ENCODE results near the gene MLIP.
"Not testable (repeated sequence)": the region's sequence is repeated elsewhere in the genome, so short reads cannot be mapped to it uniquely, and the experiment has no call there.

Gene MLIP

DNA sequence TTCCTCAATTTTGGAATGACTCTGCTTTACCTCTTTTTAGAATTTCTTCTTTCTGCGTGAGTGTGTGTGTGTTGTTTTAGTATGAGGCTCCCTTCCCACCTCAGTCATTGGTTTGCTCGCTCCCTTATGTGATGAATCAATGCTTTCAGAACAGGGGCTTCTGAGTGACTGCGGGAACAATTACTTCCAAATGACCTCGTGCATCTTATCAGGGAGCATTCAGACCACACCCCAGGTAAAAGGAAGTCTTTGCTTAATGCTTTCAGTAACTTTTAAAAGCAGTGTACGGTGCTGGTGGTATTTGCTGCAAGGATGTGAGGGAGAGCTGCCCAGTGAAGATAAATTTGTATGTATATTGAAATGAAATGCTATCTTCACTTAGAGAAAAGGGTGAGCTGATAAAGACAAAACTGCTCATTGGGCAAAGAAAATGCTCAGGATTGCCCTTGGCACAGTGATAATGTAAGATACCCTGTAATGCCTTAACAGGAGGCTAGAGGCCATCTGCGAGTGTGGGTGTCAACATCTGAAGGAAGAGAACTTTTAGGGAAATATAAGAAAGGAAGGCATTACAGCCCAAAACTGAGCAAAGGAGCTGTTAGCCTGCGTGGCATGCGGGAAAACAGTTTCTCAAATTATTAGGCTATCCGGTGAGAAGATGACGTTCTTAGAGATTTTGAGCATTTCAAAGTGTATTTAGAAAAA is at the start of gene MLIP:
Gene MLIP, plus strand, starts transcription at position 103 of the 705 bp plus-strand sequence. Its CDS starts 37 bp downstream, at position 140.
- no peak for DNase-seq (ENCODE audit: low read depth in 3 of 3, low spot score in 1 of 3)

DNA sequence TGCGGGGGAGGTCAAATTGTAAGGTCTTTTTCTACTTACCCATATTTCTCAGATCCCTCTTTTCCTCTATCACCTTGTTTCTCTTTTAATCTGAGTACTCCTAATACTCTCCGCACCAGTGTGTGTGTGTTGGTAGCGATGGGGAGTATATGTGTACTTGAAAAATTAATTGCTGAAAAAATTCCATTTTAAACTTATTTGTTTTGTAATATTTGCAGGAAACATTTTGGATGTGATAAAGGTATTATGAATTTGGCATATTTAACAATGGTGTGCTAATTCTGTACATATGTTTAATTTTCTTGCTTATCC is 48.1 kb upstream of the MLIP start:
- DNase-seq (ENCODE audit: low read depth in 3 of 3, low spot score in 1 of 3), result no peak

DNA sequence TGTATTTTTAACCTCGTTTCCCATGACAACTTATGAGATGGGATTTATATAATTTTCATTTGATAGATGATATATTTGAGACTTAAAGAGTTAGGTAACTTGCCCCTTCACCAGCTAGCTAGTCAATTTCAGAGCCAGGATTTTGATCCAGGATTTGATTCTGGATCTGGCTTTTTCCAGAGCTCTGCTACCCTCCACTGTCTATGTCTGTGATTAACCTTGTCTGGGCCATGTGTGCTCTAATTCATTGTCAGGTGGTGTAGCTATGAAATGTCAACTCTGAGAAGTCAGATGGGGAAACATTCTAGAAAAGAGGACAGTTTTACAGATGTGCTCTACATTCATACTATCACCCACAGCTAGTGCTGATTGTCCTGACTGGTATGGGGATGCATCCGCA is 42.5 kb upstream of the MLIP start:
- no peak for DNase-seq (ENCODE audit: low read depth in 3 of 3, low spot score in 1 of 3)

DNA sequence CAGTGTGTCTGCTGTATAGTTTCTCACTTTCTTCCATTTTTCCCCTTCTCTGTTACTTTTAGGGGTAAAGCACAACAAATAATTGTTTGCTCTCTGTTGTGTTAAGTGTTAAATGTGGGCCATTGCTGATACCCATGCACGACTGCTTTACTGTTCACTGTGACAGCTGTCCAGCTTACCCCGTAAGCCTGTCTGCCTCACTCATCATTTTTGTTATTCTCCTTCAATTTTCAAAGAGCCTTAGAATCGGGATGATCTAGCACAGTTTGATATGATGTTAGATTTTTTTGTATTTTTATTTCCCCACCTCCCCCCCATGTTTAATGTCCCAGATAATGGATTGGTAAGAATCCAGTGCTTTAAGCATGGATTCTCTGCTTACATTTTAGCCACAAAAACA is 41.2 kb upstream of the MLIP start:
- DNase-seq (ENCODE audit: low read depth in 3 of 3, low spot score in 1 of 3), result no peak

GRCh38 chr6:54071821-54072340 is 39.4 kb upstream of the MLIP start:
- no peak for DNase-seq (ENCODE audit: low read depth in 3 of 3, low spot score in 1 of 3)

- no peak for DNase-seq (ENCODE audit: low read depth in 3 of 3, low spot score in 1 of 3)
Observed at GRCh38 chr6:54072635-54073313, 38.5 kb upstream of the MLIP start.

- DNase-seq (ENCODE audit: low read depth in 3 of 3, low spot score in 1 of 3), result no peak
Observed at GRCh38 chr6:54073487-54073886, 37.8 kb upstream of the MLIP start.

DNA sequence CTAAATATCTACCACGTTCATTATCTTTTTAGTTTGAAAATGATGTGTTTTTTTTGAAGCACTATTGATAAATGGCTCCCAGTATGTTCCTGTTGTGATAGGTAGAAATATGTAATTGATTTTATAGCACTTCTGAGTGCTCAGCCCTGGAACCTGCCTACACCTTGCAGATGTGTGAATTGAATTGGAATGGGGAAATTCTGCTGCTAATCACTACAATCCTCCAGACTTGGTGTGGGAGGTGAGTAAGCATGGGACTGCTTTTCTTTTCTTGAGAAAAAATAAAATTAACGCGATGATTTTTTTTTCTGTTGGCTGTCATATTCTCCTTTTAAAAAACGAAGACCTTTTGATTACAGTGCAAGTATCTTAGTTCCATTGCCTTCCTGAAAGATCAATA is 37.1 kb upstream of the MLIP start:
- DNase-seq (ENCODE audit: low read depth in 3 of 3, low spot score in 1 of 3), result no peak

DNA sequence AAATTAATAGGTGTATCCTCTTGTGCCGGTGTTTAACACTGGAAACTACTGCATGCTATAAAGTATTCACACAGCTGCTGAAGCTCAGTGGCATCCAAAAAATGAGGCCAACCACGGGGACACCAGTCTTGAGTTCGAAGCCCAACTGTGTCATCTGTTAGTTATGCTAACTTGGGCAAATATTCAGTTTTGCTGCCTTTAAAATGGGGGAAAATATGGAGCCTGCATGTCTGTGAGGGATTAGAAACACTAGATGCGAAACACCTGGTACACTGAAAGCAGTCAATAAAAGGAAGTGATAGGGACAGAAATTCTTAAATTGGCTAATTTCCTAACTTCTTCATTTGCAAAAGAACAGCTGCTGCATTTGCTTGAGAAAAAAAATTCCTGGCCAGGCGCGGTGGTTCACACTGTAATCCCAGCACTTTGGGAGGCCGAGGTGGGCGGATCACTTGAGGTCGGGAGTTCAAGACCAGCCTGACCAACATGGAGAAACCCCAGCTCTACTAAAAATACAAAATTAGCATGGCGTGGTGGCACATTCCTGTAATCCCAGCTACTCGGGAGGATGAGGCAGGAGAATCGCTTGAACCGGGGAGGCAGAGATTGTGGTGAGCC is 36.6 kb upstream of the MLIP start:
- DNase-seq (ENCODE audit: low read depth in 3 of 3, low spot score in 1 of 3), result no peak

DNA sequence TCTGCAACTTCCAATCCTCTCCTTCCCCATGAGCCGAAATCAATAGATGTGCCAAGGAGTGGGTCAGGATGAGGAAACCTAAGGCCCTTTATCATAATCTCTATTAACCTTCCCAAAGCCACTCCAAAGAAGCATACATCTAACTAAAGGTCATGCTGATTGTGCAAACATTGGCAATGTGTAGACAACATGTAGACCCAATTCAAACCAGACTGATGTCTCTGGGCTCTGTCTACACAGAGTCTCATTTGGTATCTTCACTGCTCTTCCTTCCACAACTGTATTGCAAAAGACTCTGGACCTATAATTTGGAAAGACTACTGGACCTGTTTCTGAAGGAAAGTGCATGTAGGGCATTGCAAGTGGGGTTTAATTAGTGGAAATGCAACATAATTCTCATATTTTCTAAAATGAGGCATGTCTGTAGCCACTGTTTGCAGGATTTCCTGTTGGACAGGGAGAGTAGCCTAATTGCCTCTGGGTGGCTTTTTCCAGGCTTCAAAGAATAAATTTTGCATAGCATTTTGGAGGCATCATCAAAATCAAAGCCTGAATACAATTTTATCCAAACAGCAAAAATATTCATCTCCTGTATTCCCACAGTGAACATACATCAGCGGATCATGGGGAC is 35.0 kb upstream of the MLIP start:
- DNase-seq (ENCODE audit: low read depth in 3 of 3, low spot score in 1 of 3), result no peak

DNA sequence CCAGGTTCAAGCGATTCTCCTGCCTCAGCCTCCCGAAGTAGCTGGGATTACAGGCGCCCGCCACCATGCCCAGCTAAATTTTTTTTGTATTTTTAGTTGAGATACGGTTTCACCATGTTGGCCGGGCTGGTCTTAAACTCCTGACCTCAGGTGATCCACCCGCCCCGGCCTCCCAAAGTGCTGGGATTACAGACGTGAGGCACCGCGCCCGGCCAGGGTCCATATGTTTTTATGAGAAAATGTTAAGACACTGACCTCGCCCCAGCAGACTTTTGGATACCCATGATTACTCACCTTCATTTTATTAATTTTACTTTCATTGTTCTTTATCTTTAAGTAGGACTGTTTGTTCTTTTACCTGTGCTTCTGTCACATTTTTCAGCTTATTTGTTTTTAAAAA is 29.7 kb upstream of the MLIP start:
- not testable (repeated sequence) for DNase-seq (ENCODE audit: low read depth in 3 of 3, low spot score in 1 of 3)

DNA sequence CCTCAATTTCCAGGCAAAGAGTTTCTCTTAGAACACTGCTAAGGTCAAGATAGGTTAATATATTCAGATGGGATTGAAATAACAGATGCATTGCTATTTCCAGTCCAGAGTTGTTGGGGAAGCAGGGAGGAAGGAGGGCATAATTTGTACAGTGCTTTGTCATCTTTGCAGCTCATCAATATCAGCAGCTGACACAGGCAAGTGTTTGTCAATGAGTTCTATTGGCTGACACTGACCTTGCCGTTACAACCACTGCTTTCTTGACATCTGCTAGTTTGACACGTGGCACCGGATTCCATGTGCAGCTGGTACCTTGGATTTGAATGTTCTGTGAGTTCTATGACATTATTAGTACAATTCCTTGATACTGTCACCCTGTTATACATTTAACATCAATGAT is 28.0 kb upstream of the MLIP start:
- DNase-seq (ENCODE audit: low read depth in 3 of 3, low spot score in 1 of 3), result no peak

GRCh38 chr6:54084231-54084630 is 27.0 kb upstream of the MLIP start:
- no peak for DNase-seq (ENCODE audit: low read depth in 3 of 3, low spot score in 1 of 3)

GRCh38 chr6:54085047-54085446 is 26.2 kb upstream of the MLIP start:
- DNase-seq (ENCODE audit: low read depth in 3 of 3, low spot score in 1 of 3), result no peak

GRCh38 chr6:54085541-54085940 is 25.7 kb upstream of the MLIP start:
- no peak for DNase-seq (ENCODE audit: low read depth in 3 of 3, low spot score in 1 of 3)

DNA sequence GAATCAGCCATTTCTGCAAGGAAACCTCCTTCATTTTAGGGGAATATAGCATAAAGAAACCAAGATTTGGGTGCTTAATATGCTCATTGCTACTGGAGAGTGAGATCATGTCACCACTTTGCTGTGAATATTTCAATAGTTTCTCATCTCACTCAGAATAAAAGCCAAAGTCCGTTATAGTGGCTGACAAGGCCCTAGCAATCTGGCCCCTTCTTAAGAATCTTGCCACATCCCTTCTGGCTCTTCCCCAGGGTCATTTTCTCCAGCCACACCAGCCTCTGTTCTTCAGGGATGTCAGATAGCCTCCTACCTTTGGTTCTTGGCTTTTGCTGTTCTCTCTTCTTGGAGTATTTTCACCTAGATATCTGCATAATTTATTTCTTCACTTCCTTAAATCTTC is 24.8 kb upstream of the MLIP start:
- DNase-seq (ENCODE audit: low read depth in 3 of 3, low spot score in 1 of 3), result no peak

DNA sequence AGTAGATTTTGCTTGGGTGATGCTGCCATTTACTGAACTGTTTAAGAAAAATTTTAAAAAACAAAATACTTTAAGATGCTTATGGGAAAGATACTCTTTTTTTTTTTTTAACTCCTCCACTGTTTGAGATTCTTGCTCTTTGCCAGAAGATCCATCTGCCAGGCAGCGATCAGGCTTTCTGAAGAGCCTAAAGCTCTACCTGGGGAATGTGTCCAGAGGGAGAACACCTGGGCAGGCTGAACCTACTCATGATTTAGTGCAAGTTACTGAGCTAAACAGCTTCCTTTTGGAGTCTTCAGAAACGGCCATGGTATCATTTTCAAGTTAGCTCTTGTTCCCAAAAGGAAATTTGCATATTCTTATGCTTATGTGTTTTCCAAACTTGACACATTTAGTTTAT is 23.5 kb upstream of the MLIP start:
- DNase-seq (ENCODE audit: low read depth in 3 of 3, low spot score in 1 of 3), result no peak

DNA sequence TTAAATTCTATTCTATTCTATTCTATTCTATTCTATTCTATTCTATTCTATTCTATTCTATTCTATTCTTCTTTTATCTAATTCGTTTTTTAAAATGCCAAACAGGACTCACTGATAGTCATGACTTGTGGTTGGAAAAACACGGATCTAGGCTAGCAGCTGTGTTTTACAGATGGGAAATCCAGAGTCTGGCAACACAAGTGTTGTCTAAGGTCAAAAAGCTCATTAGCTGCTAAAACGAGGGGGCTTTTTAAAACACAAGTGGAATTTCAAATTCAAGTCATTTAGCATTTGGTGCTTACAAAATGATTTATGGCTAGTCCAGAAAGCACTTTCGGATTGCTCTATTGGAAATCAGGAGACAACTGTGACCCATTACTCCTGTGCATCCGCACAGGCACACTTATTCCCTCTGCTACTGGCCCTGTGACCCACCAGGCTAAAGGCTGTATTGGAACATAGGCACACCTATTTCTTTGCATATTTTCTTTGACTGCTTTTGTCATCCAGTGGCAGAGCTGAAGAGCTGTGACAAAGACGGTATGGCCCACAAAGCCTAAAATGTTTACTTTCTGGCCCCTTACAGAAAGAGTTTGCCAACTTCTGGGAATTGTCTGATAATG is 17.8 kb upstream of the MLIP start:
- no peak for DNase-seq (ENCODE audit: low read depth in 3 of 3, low spot score in 1 of 3)

DNA sequence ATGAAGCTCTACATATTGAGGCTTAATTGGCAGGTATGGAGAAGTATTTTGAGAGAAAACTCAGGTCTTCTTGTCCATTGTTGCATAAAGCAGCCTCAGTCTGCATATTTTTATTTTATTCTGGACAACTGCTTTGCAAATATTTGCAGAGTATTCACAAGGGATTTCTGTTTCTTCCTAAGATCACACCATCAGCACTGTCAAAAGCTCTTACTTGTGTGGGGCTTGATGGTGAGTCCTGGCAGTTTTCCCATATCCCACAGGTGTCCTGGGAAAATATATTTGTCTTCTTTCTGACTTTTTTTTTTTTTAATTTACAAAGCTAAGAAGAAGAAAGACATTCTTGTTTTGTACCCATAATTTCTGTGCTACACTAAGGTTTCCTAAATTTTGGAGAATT is 16.9 kb upstream of the MLIP start:
- no peak for DNase-seq (ENCODE audit: low read depth in 3 of 3, low spot score in 1 of 3)

DNA sequence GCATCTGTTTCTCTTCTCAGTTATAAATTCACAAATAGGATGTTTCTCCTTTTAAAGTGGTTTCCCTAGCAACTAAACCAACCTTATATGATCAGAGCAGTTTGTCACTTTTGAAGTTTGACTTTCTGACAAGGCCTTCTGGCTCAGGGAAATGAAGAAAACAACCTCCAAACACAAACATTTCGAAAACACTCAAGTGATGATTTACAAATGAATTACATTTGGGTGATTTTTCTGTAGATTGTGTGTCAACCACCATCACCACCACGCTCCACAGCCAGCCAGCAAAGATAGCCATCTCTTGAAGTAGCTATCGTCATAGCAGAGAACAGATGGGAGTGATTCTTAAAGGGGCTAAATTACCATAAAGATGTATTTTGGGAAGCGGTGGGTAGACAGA is 16.5 kb upstream of the MLIP start:
- no peak for DNase-seq (ENCODE audit: low read depth in 3 of 3, low spot score in 1 of 3)

- no peak for DNase-seq (ENCODE audit: low read depth in 3 of 3, low spot score in 1 of 3)
Observed at GRCh38 chr6:54095723-54096122, 15.5 kb upstream of the MLIP start.

GRCh38 chr6:54096811-54097210 is 14.4 kb upstream of the MLIP start:
- DNase-seq (ENCODE audit: low read depth in 3 of 3, low spot score in 1 of 3), result no peak
